ENCODE data around the gene RAP2C.
"Not testable (repeated sequence)": the region's sequence is repeated elsewhere in the genome, so short reads cannot be mapped to it uniquely, and the experiment has no call there.

RAP2C gene

DNA sequence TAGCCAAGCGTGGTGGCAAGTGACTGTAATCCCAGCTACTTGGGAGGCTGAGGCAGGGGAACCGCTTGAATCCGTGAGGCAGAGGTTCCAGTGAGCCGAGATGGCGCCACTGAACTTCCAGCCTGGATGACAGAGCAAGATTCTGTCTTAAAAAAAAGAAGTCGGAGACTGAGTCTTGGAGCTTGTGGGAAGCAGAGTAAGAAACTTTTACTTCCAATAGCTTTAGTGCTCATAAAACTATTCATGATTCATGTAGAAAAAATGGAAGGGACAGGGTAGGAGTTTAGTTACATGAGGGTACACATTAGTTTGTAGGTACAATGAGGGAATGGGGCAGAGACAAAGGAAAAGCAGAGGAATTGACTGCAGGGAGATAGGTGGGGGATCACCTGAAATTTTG lies 19.3 kb downstream of the RAP2C start:
- no peak for DNase-seq (ENCODE audit: low read depth in 2 of 2)

- no peak for DNase-seq (ENCODE audit: low read depth in 2 of 2)
Observed at GRCh38 chrX:132193872-132194574, 25.2 kb downstream of the RAP2C start.

GRCh38 chrX:132191938-132192337 lies 27.3 kb downstream of the RAP2C start:
- no peak for DNase-seq (ENCODE audit: low read depth in 2 of 2)

DNA sequence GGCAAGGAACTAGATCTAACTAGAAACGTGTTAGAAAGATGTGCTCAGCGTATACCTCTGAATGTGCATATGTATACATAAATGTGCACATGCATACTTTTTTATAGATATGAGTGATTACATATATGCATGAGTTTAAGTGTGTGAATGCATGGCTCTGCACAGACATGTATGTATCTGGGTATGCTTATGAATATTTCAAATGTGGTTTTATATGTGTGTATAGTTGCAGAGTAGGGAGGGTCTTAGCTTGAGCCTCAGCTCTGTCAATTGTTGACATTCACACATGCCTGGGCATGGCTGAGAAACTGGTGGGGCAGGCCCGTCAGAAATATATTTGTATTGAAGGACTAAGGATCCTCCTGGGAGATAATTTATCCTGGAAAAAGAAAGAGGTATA lies 31.1 kb downstream of the RAP2C start:
- DNase-seq (ENCODE audit: low read depth in 2 of 2), result no peak

GRCh38 chrX:132187451-132187850 lies 31.8 kb downstream of the RAP2C start:
- DNase-seq (ENCODE audit: low read depth in 2 of 2), result no peak

DNA sequence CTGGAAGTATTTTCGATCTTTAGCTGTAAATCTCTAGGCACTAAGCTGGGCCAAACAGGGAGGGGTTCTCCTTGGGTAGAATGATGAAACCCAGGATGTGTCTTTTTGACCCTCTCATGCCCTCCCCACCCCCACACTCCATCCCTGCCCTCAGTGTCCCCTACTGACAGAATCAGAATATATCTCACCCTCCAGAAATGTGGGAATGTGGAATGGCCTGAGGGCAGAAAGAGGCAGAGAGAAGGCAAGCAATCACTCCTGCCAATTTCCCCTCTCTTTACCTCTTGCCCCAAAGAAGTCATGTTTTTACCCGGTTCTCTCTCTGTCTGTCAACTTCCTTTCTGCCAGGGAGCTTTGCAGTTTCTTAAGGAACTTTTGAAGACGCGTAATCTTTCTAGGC lies 34.4 kb downstream of the RAP2C start:
- DNase-seq (ENCODE audit: low read depth in 2 of 2), result no peak

- DNase-seq (ENCODE audit: low read depth in 2 of 2), result no peak
Observed at GRCh38 chrX:132181364-132181763, 37.9 kb downstream of the RAP2C start.

GRCh38 chrX:132180929-132181328 lies 38.3 kb downstream of the RAP2C start:
- DNase-seq (ENCODE audit: low read depth in 2 of 2), result no peak

GRCh38 chrX:132173647-132174046 lies 45.6 kb downstream of the RAP2C start:
- no peak for DNase-seq (ENCODE audit: low read depth in 2 of 2)

DNA sequence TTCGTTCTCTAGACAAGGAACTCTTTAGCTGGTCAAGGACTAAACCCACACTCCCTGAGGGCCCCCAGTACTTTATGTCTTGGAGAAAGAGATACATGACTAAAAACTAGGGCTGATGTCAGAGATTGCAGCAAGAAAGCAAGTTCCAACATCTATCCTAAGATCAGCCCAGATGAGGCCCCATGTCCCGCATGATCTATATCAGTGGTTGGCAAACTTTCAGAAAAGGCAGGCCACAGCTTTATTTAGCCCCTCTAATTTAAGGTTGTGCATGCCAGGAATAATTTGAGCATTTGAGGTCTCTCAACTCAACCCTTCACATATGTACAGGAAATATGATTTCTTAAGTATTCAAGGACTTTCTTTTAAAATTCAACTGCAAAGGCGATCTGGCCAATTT lies 47.4 kb downstream of the RAP2C start:
- DNase-seq (ENCODE audit: low read depth in 2 of 2), result no peak

GRCh38 chrX:132171478-132171877 lies 47.8 kb downstream of the RAP2C start:
- no peak for DNase-seq (ENCODE audit: low read depth in 2 of 2)

- DNase-seq (ENCODE audit: low read depth in 2 of 2), result no peak
Observed at GRCh38 chrX:132169554-132169953, 49.7 kb downstream of the RAP2C start.

DNA sequence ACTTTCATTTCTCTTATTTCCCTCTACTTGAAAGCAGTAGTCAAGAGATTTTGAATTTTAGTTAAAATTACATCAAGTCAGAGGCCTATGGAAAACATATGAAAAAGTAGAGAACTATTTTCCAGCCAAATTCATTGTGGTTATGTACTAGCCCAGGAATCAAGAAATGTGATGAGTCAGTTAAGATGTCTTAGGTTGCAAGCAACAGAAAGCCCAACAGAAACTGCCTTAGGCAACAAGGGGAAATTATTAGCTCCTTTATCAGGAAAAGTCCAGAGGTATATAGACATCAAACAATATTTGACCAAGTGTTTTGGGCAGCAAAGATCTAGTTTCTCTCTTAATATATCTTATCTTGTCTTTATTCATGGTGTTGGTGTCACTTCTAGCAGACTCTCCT lies 53.6 kb downstream of the RAP2C start:
- no peak for DNase-seq (ENCODE audit: low read depth in 2 of 2)

GRCh38 chrX:132165005-132165404 lies 54.2 kb downstream of the RAP2C start:
- DNase-seq (ENCODE audit: low read depth in 2 of 2), result no peak

GRCh38 chrX:132163094-132163493 lies 56.2 kb downstream of the RAP2C start:
- DNase-seq (ENCODE audit: low read depth in 2 of 2), result not testable (repeated sequence)

- DNase-seq (ENCODE audit: low read depth in 2 of 2), result no peak
Observed at GRCh38 chrX:132153166-132153565, 66.1 kb downstream of the RAP2C start.
